SKM-1 (cell line): ENCODE data around the gene TRIM73.
"Not testable (repeated sequence)": the region's sequence is repeated elsewhere in the genome, so short reads cannot be mapped to it uniquely, and the experiment has no call there.

Source experiments
- DNase-seq: peaks from one replicate; lab custom pipeline; 2025; ENCODE audit not compliant: unreplicated experiment; lab: John Stamatoyannopoulos, UW

Gene TRIM73

DNA sequence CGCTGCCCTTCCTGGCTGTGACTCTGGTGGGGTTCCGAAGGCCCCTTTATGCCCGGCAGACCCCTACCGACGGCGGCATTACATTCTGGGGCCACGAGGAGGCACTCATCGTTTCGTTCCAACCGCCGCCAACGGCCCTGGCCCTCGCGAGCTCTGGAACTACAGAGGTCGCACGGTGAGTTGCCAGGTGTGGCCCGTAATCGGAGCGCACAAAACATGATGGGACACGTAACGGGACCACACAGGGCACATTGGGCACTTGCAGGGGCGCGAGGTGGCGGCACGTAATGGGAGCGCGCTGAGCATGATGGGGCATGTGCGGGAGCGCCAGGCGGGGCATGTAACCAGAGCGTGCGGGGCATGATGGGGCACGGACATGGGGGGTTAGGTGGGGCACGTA, at the start of gene TRIM73:
Gene TRIM73, plus strand, starts transcription at position 301 of the 400 bp plus-strand sequence. CDS start 3,305 bp downstream, outside the sequence.
- not testable (repeated sequence) for DNase-seq

DNA sequence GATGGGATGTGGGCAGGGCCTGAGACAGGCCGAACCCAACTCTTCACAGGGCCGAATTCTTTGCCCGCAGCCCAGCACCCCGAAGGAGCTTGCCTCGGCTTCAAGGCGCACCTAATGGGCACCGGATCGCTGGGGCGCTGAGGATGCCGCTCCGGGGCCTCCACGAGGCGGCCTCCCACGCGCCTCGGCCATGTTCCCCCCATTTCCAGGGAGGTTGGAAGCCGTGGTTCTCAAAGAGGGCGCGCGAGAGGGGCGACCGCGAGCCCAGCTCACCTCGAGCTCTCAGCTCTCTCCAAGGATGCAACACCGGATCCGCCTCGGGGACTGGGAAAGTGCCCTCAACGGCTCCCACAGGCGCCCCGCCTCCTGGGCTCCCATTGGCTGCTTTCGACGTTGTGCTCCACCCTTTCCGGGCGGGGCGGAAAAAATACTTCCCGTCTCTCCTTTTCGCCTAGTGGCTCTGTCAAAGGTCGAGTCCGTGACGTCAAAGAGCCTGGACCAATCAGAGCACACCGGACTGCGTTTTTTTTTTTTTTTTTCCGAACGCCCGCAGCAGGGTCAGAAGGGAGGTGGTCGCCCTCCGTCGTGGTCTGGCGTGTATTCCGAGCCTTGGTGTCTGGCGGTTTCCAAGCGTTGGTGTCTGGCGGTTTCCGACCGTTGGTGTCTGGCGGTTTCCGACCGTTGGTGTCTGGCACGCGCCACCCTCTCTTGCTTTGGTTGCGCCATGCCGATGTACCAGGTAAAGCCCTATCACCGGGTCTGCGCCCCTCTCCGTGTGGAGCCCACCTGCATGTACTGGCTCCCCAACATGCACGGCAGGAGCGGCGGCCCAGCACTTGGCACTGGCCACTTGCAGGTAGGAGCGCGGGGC, 36.5 kb upstream of the TRIM73 start:
- DNase-seq, result not testable (repeated sequence)

DNA sequence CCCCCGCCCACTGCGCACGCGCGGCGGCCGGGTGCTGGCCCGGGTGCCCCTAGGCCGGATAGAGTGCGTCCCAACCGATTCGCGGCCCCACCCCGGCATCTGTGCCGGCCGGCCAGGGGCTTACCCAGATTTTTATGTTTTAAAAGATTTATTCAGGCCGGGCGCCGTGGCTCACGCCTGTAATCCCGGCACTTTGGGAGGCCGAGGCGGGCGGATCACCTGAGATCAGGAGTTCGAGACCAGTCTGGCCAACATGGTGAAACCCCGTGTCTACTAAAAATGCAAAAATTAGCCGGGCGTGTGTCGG, 35.9 kb upstream of the TRIM73 start:
- not testable (repeated sequence) for DNase-seq

DNA sequence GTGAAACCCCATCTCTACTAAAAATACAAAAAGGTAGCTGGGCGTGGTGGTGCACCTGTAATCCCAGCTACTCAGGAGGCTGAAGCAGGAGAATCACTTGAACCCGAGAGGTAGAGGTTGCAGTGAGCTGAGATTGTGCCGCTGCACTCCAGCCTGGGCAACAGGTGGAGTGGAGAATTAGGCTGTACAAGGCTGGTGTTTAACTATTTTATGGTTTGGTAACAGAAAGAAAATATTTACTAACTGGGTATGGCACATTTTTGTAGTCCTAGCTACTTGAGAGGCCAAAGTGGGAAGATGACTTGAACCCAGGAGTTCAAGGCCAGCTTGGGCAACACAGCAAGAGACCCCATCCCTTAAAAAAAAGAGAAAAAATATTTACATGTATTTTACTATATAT, 31.4 kb upstream of the TRIM73 start:
- not testable (repeated sequence) for DNase-seq

DNA sequence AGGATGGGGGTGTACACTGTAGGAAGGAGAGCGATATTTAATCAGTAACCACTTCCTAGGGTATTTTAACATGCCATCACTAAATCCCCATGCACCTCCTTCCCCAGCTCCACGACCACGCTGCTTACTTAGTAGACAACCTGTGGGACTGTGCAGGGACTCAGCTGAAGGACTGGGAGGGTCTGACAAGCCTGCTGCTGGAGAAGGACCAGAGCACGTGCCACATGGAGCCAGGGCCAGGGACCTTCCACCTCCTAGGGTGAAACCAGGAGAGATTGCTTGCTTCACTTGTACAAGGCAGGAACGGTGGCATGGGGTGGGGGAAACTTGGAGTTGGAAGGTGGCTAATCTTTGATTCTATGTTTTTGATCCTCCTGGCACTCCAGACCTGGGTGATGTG, 28.8 kb upstream of the TRIM73 start:
- not testable (repeated sequence) for DNase-seq

DNA sequence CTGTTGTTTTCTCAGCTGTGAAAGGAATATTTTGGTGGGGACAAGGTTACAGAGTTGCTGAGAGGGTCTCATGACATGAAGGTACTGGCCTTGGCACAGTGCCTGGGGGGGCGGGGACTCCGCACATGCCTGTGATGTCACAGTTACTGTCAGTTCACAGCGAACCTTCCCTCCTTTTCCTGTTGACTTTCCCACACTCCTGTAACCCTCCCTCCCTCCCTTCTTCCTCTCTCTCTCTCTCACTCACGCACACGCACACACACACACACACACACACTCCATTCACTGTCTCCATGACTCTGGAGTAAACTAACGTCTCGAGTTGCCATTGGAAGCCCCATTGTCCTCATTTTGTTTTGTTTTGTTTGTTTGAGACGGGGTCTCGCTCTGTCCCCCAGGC, 28.1 kb upstream of the TRIM73 start:
- not testable (repeated sequence) for DNase-seq

DNA sequence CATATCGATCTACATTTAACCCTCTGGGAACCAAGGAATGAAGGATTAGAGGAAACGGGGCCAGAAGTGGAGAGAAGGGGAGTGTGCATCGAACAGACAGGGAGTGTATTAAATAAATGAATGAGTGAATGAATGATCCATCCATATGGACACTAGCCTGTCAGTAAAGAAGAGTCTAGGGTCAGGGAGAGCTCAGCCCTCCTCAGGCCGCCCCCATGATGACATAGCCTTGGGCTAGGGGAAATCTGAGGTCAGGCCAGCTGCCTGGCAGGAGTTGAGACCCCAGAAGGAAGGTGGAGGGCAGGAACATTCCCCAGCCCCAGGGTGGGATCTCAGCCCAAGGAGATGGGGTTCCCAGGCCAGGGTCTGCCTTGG, 21.3 kb upstream of the TRIM73 start:
- not testable (repeated sequence) for DNase-seq

DNA sequence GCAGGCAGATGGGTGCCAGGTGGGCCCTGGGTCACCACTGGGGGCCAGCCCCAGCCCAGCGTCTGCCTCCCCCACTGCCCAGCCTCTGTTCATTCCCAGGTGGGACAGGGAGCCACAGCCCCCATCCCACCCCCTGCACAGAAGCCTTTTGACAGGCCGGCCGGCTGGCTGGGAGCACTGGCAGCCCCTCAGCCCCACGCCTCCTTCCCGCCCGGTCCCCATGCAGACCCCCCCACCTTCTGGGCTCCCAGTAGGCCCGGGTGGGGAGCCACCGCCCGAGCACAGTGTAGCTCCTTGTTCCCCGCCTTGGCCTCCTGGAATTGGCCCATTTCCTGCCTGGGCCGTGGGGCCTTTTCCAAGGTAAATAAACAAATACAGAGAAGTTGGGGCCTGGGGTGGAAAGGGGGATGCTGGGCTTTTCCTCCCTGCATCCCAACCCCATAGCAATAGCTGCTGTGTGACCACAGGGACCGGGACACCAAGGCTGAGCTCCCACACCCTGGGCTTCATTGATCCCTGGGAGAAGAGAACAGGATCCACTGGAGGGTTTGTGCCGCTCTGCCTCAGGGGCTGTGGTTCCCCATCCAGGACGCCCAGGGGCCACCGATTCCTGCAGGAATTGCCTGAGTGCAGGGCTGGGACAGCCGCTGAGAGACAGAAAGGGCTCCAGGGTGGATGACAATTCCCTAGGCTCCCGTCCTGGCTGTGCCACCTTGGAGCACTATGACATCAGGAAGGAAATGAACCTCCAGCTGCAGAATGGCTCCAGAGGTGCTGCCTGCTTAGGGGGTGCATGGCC, 20.7 kb upstream of the TRIM73 start:
- DNase-seq, result not testable (repeated sequence)

DNA sequence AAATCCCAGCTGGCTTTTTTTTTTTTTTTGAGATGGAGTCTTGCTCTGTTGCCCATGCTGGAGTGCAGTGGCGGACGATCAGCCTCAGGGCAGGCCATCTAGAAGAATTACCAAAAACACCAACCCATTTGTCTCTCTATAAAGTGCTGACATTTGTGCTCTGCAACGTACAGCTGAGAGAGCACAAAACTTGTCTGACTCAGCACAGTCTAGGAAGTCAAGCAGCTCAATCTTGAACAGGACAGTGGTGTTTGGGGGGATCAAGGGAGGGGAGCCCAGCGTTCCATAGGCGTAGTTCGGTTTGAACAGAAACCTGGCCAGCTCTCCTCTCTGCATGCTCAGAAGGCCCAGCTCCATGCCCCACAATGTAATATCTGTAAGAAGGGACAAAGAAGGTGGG, 2.2 kb upstream of the TRIM73 start:
- DNase-seq, result not testable (repeated sequence)

DNA sequence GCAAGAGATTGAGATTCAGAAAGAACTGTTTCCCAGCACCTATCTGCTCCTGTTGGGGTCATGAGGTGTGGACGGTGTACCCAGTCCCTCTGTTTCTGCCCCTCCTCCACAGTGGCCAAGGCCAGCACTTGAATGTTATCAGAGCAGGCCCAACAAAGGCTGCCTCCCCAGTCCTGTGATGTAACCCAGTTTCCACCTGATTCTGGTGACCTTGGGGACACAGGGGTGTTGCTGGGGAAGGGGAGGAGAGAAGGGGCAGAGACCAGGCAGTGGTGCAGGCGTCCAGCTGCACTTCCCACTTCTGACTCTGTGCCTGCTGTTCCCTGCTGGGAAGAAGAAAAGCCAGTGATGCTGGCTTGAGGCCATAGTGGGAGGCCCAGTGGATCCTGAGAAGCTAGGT, 2.4 kb downstream of the TRIM73 start:
- not testable (repeated sequence) for DNase-seq

DNA sequence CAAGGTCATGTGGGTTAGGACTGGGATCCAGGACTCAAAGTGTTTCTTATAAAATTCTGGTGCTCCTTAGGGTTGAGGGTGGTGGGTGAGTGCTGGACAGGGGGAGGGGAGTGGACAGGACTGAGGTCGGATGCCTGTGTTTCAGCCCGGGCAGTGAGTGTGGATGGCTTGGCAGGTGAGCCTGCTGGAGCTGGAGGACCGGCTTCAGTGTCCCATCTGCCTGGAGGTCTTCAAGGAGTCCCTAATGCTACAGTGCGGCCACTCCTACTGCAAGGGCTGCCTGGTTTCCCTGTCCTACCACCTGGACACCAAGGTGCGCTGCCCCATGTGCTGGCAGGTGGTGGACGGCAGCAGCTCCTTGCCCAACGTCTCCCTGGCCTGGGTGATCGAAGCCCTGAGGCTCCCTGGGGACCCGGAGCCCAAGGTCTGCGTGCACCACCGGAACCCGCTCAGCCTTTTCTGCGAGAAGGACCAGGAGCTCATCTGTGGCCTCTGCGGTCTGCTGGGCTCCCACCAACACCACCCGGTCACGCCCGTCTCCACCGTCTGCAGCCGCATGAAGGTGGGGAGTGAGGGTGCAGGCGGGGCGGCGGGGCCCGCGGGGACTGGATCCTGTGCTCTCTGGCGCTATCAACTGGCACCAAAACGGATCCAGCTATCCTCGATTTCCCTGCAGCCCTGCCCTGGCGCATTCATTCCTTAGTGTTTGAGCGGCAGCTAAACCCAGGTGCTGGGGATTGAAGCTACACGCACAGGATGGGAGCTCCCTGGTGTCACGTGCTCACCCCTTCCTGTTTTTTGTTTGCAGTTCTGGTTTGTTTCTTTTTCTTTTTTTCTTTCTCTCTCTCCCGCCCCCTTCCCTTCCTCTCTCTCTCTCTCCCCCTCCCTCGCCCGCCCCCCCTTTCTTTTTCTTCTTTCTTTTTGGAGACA, 3.6 kb downstream of the TRIM73 start:
- not testable (repeated sequence) for DNase-seq

DNA sequence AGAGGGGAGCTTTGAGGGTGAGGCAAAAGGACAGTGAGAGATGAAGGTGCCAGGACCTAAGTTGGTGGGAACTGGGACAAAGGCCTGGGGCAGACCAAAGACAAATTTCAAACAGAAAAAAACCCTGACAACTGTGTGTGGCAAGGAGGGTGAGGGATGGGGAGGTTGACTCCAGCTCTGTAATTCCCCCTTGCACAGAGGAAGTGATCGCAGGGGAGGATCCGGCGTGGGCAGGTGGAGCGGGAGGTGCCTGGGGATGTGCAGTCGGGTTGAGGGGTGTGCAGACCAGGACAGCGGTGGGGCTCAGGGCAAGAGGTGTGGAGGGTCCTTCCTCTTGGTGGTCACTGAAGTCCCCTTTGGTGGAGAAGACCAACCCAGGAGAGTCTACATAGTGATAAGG, 5.1 kb downstream of the TRIM73 start:
- not testable (repeated sequence) for DNase-seq

DNA sequence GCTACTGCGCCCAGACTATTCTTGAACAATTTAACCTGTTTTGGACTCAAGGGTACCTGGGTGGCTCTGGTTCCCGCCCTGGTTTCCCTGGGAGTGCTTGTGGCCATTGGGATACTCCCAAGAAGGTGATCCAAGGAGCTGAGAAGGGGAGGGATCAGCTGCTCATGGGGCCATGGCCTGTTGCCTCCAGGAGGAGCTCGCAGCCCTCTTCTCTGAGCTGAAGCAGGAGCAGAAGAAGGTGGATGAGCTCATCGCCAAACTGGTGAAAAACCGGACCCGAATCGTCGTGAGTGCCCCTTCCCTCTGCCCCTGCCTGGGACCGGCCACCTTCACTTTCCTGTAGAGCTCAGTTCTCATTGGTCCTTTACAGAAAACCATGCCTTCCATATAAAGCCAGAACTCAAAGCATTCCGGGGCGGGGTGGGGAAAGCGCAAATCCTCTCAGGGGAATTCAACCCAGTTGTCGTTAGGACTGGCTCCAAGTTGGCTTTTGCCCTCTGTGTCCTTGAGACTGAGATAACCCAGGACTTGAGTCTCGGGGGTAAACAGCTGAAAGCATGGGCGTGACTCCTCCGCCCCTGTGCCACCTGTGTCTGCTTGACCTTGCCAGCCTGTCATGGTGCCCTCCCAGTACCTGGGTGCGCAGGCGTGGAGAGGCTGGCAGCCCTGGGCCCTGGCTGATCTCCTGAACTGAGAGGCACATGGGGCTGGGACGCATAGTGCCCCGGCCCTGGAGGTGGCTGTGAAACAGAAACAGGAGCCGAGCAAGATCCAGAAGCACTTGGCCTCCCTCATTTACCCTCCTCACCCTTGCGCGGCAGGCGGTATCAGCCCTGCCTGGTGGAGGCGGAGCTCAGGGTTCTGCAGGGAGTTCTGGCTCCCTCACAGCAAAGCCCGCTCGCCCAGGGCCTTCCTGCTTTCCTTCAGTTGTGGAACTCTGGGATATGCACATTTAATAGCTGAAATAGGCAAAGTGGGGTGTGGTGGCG, 8.3 kb downstream of the TRIM73 start:
- not testable (repeated sequence) for DNase-seq

DNA sequence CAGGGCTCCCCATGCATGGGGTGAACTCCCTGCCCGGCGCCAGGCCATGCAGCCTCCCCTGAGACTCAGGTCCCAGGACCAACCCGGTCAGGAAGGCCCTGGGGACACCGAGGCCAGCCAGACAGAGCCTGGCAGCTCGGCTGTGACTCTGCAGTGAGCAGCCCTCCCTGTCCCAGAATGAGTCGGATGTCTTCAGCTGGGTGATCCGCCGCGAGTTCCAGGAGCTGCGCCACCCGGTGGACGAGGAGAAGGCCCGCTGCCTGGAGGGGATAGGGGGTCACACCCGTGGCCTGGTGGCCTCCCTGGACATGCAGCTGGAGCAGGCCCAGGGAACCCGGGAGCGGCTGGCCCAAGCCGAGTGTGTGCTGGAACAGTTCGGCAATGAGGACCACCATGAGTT, 9.2 kb downstream of the TRIM73 start:
- not testable (repeated sequence) for DNase-seq

DNA sequence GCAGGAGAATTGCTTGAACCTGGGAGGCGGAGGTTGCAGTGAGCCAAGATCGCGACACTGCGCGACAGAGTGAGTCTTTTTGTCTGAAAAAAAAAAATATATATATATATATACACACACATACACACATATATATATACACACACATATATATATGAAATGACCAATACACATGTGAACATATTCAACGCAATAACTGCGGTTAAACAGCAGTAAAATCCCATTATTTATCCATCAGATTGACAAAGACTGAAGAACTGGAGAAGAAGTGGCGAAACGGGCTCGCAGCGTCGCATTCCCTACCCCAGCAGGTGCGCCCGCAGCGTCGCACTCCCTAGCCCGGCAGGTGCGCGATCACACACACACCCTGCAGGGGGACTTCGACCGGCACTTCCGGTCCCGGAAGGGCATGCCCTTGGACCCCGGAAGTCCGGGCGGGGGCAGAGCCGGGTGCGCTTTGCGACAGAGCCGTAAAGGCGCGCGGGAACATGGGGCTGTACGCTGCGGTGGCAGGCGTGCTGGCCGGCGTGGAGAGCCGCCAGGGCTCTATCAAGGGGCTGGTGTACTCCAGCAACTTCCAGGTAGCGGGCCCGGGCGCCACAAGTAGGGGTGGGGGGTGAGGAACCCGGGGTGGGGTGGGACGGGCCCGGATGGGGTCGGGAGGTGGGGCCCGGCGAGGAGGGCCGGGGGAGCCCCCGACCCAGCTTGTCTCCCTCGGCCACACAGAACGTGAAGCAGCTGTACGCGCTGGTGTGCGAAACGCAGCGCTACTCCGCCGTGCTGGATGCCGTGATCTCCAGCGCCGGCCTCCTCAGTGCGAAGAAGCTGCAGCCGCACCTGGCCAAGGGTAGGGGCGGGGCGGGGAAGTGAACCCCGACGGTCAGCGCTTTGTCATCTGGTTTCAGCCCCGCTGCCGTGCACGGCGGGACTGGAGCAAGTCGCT, 14.7 kb downstream of the TRIM73 start:
- not testable (repeated sequence) for DNase-seq

DNA sequence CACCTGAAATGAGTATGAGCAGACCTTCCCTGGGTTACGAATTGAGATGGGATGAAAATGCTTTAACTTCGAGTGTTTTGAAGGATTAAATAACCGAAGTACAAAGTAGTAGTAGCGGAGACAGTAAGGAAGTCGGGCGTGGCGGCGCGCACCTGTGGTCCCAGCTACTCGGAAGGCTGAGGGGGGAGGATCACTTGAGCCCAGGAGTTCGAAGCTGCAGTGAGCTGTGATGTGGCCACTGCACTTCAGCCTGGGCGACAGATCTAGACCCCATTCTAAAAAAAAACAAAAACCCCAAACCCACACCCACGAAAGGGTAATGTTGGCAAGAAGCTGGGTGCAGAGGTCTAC, 15.4 kb downstream of the TRIM73 start:
- not testable (repeated sequence) for DNase-seq

DNA sequence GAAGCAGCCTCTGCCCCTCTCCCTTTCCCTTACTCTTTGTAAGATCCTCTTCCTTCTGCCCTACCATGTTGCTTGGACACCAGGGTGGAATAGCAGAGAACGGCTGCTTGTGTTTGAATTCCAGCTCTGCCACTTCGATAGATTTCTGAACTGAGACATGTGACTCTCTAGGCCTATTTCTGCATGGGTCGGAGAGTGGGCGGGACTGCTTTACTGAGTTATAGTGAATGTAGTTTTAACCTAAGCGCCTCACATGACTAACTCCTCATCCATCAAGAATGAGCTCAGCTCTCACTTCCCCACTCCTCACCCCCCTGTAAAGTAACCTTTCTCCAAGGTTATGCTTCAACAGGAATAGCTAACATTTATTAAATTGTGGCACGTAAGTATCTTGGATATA, 18.8 kb downstream of the TRIM73 start:
- not testable (repeated sequence) for DNase-seq

DNA sequence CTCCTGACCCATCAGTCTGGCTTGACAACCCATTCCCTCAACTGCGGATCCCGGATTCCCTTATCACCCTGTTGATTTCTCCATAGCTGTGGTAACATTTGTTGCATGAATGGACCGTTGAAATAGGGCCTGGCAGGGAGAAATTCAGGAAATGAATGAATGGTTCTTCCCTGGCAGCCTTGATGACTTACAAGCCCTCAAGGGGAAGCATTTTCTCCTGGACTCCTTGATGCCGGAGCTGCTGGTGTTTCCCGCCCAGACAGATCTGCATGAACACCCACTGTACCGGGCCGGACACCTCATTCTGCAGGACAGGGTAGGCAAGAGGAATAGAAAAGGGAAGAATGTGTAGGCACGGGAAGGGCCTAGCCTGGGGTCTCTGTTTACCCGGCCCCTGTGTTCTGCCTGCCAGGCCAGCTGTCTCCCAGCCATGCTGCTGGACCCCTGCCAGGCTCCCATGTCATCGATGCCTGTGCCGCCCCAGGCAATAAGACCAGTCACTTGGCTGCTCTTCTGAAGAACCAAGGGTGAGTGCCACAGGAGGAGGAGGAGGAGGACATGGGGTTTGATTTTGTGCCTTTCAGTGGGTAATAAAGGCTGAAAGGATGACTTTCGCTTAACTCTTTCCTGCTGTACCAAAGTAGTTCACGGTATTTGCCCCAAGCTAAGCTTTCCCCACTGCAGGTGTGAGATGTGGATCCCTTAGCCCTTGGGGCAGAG, 19.4 kb downstream of the TRIM73 start:
- DNase-seq, result not testable (repeated sequence)
